Left renal pelvis (tissue), 4 donors: ENCODE measurements around the gene ARHGDIG. TPM values are rescaled to one million over a fixed set of nuclear protein-coding genes. Genes with fewer than 3 reads are reported as not detected.

Experiments
- DNase-seq, 4 donors: peaks; one replicate each; pipeline ENCODE4 v3.0.0-alpha.2; 2013; ENCODE audit warnings: low read depth in 4 of 4, low spot score in 3 of 4
- polyA plus RNA-seq, 4 donors: library from polyadenylated mRNA; unstranded; fragments of 120-200 nt; gene quantifications; one replicate each; pipeline ENCODE4 v1.2.1, GENCODE V29; 2013; ENCODE audit not compliant: insufficient read length in 4 of 4

The ARHGDIG gene
- polyA plus RNA-seq, 4 donors, result 1.2 to 4.6 (median 2.8) TPM

GRCh38 chr16:279531-279930, 860 bp upstream of the ARHGDIG start:
- DNase-seq, result no peak

DNA sequence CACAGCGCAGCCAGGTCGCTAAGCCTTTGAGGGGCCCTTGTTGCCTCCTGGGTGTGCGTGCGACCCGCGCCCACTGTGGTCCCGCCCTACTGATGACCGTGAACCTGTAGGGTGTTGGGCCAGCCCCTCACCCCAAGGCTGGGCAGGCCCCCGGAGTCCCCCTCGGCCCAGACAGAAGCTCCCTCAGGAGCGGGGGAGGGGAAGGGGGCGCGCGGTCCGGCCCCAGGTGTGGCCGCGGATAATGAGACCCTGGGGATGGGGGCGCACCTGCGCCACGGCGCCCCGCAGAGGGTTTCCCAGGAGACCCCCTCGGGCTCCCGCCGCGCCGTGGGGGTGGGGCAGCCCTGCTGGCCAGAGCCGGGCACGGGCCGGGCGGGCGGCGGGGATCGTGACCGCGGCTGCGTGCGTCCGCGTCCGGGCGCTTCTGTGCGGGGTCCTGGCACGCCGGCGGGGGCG, 358 bp upstream of the ARHGDIG start:
- DNase-seq, result no peak

DNA sequence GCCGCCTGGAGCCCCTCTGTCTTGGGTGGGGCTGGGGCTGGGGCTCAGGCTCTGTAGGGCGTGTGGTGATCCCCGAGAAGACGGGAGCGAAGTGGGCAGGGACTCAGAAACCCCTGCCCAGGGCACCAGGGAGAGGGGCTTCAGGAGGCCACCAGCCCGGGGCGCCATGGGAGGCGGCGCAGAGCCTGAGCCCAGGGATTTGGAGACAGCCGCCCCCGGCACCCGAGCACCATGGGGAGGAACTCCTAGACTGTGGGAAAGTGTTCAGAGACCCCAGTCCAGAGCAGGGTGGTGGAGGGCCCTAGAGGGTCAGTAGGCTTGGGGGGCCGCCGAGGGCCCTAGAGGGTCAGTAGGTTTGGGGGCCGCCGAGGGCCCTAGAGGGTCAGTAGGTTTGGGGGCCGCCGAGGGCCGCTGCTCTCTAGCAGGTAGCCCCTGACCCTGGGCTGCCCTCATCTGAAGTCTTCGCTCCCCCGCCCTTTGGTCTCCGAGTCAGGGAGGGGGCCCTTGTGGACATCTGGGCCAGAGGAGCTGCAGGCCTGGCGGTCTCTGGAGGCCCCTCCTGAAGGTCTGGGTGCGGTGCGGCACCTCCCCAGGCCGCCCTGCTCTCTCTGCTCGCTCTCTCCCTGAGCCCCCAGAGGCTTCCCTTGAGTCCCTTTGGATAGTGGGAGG, 734 bp downstream of the ARHGDIG start:
- DNase-seq, result no peak

DNA sequence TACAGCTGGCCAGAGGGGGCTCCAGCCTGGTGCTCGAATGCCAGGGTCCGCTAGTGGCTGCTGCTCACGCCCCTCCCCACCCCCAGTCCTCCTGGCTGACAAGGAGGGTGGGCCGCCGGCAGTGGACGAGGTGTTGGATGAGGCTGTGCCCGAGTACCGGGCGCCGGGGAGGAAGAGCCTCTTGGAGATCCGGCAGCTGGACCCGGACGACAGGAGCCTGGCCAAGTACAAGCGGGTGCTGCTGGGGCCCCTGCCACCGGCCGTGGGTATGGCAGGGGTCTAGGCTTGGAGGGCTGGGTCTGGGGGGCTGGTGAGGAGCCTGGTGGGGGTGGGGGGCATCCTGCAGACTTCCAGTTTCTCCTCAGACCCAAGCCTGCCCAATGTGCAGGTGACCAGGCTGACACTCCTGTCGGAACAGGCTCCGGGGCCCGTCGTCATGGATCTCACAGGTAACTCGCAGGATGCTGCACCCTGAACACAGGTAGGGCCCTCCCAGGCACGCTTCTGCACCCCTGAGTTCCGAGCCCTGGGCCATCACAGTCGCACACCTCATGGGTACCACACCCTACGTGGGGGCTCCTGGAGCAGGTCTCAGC, 1.4 kb downstream of the ARHGDIG start:
- no peak for DNase-seq

GRCh38 chr16:282491-282890, 2.1 kb downstream of the ARHGDIG start:
- no peak for DNase-seq

- DNase-seq, result no peak
Measured at GRCh38 chr16:283033-283805, 2.8 kb downstream of the ARHGDIG start, which contains the start of gene PDIA2. TSS of gene PDIA2 (plus strand) at chr16:283164. CDS start at chr16:283170, 6 bp downstream.

- DNase-seq, result no peak
Measured at GRCh38 chr16:284204-285120, 4.1 kb downstream of the ARHGDIG start.

GRCh38 chr16:285146-286055, 5.0 kb downstream of the ARHGDIG start:
- DNase-seq, result no peak

DNA sequence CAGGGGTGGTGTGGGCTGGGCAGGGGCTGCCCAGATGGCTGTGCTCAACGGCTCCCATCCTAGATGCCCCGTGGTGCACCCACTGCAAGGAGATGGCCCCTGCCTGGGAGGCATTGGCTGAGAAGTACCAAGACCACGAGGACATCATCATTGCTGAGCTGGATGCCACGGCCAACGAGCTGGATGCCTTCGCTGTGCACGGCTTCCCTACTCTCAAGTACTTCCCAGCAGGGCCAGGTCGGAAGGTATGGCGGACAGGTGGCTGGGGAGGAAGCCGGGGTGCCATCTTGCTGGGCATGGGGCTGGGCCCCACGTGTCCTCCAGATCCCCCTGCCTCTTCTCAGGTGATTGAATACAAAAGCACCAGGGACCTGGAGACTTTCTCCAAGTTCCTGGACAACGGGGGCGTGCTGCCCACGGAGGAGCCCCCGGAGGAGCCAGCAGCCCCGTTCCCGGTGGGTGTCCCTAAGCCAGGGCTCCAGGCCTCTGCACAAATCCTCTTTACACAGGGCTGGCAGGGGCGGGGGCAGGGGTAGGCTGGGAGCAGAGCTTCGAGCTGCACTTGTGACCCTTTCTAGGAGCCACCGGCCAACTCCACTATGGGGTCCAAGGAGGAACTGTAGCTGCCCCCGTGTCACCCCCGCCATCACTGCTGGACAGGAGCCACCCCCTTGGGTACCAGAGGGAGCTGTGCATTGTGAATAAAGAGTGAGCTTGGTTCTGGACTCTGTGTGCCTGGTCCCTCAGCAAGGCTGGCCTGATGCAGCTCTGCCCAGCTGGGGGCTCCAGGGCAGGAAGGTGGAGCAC, 6.3 kb downstream of the ARHGDIG start:
- no peak for DNase-seq

GRCh38 chr16:287298-287811, 7.0 kb downstream of the ARHGDIG start:
- DNase-seq, result no peak

- no peak for DNase-seq
Measured at GRCh38 chr16:287981-288920, 7.9 kb downstream of the ARHGDIG start.

DNA sequence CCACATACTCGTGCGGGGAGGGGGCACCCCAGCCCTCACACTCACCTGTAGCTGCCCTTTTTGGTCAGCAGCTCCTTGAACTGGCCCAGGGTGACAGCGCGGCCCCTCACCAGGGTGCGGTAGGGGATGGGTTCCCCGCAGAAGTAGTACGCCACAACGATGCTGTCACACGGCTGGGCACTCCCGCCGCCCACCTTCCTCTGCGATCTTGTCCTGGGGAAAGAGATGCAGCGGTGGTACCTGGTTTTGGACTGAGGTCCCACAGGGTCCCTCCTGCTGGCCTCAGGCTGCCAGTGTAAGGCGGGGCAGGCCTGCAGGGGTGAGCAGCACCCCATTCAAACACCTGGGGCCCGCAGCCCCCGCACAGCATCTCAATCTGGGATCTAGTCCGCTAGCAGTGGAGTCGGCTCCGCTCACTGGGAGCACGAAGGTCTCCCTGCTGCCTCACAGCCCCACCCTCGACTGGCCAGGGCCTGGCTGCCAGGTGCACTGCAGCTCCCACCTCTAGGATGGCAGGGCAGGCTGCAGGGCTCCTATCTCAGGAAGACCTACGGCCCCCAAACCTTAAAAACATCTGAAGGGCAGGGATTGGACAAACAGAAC, 9.1 kb downstream of the ARHGDIG start:
- no peak for DNase-seq

- no peak for DNase-seq
Measured at GRCh38 chr16:290015-290680, 9.8 kb downstream of the ARHGDIG start.

DNA sequence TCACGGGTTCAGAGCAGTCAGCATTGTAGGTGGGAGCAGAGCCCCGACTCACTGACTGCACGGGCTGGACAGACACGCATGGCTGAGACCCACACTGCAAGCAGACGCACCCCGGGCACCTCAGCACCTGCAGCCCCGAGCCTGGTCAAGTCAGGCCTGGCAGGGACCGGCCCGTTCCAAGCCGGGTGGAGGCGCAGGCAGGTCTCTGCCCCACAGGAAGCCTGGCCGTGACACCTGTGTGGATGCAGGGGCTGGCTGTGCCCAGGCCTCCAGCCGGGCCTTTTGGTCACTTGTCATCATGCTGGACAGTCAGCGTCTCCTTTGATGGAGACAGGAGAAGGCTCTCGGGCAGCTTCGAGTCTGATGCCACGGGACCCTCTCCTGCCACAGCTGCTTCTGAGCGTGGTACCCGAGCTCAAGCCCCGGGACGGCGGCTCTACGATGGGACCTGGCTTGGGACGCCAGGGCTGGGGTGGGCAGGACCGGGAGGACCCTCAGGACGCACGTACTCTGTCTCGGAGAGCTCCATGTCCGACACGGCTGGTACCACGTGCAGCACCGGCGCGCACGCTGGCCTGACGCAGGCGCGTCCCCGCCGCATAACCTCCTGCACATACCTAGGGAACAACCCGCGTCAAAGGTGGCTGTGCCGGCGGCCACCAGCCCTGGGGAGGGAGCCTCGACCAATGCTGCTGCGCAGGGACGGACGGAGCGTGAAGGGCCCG, 10.5 kb downstream of the ARHGDIG start:
- no peak for DNase-seq

DNA sequence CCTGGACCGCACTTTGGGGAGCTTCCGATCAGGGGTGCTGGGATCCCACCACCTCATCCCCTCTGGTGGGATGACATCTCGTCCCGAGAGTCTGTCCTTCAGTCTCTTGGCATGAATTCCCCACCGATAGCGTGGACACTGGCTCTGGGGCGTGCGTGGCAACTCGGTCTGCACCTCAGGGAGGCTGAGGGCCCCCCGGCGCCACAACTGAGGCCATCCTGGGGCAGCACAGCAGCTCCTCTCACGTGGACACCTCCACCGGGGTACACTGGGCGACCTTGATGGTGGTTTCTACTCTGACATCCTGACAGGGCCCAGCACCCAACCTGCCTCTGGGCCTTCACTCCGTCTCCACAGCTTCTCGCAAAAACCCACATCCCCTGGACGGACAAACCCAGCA, 11.1 kb downstream of the ARHGDIG start:
- no peak for DNase-seq
